ENCODE measurements around the gene KRT81. TPM values are rescaled to one million over a fixed set of nuclear protein-coding genes. Genes with fewer than 3 reads are reported as not detected.
A peak's percentile ranks its signal among the peaks of the same experiment; 100 is the strongest.

Gene KRT81
- total RNA-seq, 4 donors from 2014 or later, result not detected

- Histone ChIP-seq H3K4me3 (no peak overlapping the region), H3K27me3 (no peaks in the 10 kb centered on the region)
- TF ChIP-seq POLR2A (IDR thresholded peaks at IDR 0.05), result no peak
- TF ChIP-seq, protein P1, sequence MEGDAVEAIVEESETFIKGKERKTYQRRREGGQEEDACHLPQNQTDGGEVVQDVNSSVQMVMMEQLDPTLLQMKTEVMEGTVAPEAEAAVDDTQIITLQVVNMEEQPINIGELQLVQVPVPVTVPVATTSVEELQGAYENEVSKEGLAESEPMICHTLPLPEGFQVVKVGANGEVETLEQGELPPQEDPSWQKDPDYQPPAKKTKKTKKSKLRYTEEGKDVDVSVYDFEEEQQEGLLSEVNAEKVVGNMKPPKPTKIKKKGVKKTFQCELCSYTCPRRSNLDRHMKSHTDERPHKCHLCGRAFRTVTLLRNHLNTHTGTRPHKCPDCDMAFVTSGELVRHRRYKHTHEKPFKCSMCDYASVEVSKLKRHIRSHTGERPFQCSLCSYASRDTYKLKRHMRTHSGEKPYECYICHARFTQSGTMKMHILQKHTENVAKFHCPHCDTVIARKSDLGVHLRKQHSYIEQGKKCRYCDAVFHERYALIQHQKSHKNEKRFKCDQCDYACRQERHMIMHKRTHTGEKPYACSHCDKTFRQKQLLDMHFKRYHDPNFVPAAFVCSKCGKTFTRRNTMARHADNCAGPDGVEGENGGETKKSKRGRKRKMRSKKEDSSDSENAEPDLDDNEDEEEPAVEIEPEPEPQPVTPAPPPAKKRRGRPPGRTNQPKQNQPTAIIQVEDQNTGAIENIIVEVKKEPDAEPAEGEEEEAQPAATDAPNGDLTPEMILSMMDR (IDR thresholded peaks at IDR 0.05 in 4 of 5, conservative IDR thresholded peaks at IDR 0.05 in 1 of 5), result no peak
Measured at GRCh38 chr12:52312086-52312485, 20.8 kb upstream of the KRT81 start.

GRCh38 chr12:52311285-52311648 lies 19.9 kb upstream of the KRT81 start:
- Histone ChIP-seq H3K27me3 (no peaks in the 10 kb centered on the region), H3K36me3 (no peaks in the 10 kb centered on the region), H3K27ac (no peak overlapping the region), H3K9me3 (no peaks in the 10 kb centered on the region), H3K4me1 (peaks cover 5 to 8% of the 10 kb centered on the region in 2 donors), H3K4me3 (no peak overlapping the region)
- no peak for TF ChIP-seq POLR2A (IDR thresholded peaks at IDR 0.05)
- TF ChIP-seq, protein P1 (IDR thresholded peaks at IDR 0.05 in 4 of 5, conservative IDR thresholded peaks at IDR 0.05 in 1 of 5), result no peak
- ATAC-seq (no peak), DNase-seq (no peak)
- intact Hi-C loops (cut with DNase I; ENCODE audit: low total_unique reads), result no loop called here
- in situ Hi-C loops (cut with MboI; ENCODE audit: low sequenced_read_pairs in 4 of 4), result no loop called here

More at GRCh38 chr12:52312086-52312485, 20.8 kb upstream of the KRT81 start:
- no peak for ATAC-seq
- DNase-seq, result no peak
- Histone ChIP-seq H3K27ac (no peak overlapping the region), H3K9me3 (no peaks in the 10 kb centered on the region), H3K4me1 (peaks cover 5 to 8% of the 10 kb centered on the region in 2 donors), H3K36me3 (no peaks in the 10 kb centered on the region)
- intact Hi-C loops (cut with DNase I; ENCODE audit: low total_unique reads), result no loop called here
- in situ Hi-C loops (cut with MboI; ENCODE audit: low sequenced_read_pairs in 4 of 4), result no loop called here

- Histone ChIP-seq H3K4me1 (peaks cover 5 to 8% of the 10 kb centered on the region in 2 donors), H3K27ac (no peak overlapping the region), H3K36me3 (no peaks in the 10 kb centered on the region), H3K4me3 (no peak overlapping the region), H3K9me3 (no peaks in the 10 kb centered on the region), H3K27me3 (no peaks in the 10 kb centered on the region)
- TF ChIP-seq, protein P1 (IDR thresholded peaks at IDR 0.05 in 4 of 5, conservative IDR thresholded peaks at IDR 0.05 in 1 of 5), result no peak
- no peak for TF ChIP-seq POLR2A (IDR thresholded peaks at IDR 0.05)
- DNase-seq (no peak), ATAC-seq (no peak)
- in situ Hi-C loops (cut with MboI; ENCODE audit: low sequenced_read_pairs in 4 of 4) (no loop called here), intact Hi-C loops (cut with DNase I; ENCODE audit: low total_unique reads) (no loop called here)
Measured at GRCh38 chr12:52310622-52311284, 19.4 kb upstream of the KRT81 start.

- ATAC-seq (peak in 1 of 2 donors; percentile 22), DNase-seq (no peak)
- no peaks in the 10 kb centered on the region for H3K36me3 ChIP-seq
- no peaks in the 10 kb centered on the region for H3K27me3 ChIP-seq
- peaks cover 5 to 8% of the 10 kb centered on the region in 2 donors for H3K4me1 ChIP-seq
- H3K9me3 ChIP-seq, result no peaks in the 10 kb centered on the region
- intact Hi-C loops (cut with DNase I; ENCODE audit: low total_unique reads), result loop anchor here (2.0 kb wide), 1 partner anchor 18 kb away; no protein-coding TSS in a partner anchor
- TF ChIP-seq, protein P1 (IDR thresholded peaks at IDR 0.05 in 4 of 5, conservative IDR thresholded peaks at IDR 0.05 in 1 of 5), result no peak
- TF ChIP-seq POLR2A (IDR thresholded peaks at IDR 0.05), result no peak
- peak overlapping the region; percentile 51 to 78 (median 54) for H3K4me3 ChIP-seq
- H3K27ac ChIP-seq, result peak overlapping the region in 2 of 4 donors; percentile 35 to 77
- in situ Hi-C loops (cut with MboI; ENCODE audit: low sequenced_read_pairs in 4 of 4), result no loop called here
Measured at GRCh38 chr12:52308806-52309425, 17.6 kb upstream of the KRT81 start.
